HG03108 (cell line): ENCODE data around the gene CCDC73.
"Not testable (repeated sequence)": the region's sequence is repeated elsewhere in the genome, so short reads cannot be mapped to it uniquely, and the experiment has no call there.

ENCODE experiments used
- ATAC-seq: cut with Tn5 transposase; IDR thresholded peaks from one replicate; pipeline ENCODE4 v1.9.1; 2021; ENCODE audit warnings: moderate library complexity; ENCODE audit not compliant: unreplicated experiment

The CCDC73 gene

GRCh38 chr11:32706985-32707741 is 87.3 kb downstream of the CCDC73 start:
- peak; percentile 95 for ATAC-seq

GRCh38 chr11:32705309-32706033 is 89.0 kb downstream of the CCDC73 start:
- no peak for ATAC-seq

- no peak for ATAC-seq
Observed at GRCh38 chr11:32704775-32705174, 89.7 kb downstream of the CCDC73 start.

GRCh38 chr11:32704261-32704660 is 90.2 kb downstream of the CCDC73 start:
- ATAC-seq, result no peak

GRCh38 chr11:32701616-32702015 is 92.8 kb downstream of the CCDC73 start:
- no peak for ATAC-seq

GRCh38 chr11:32698579-32698978 is 95.9 kb downstream of the CCDC73 start:
- no peak for ATAC-seq

GRCh38 chr11:32671051-32671450 is 123.4 kb downstream of the CCDC73 start:
- ATAC-seq, result no peak

GRCh38 chr11:32659672-32660071 is 134.8 kb downstream of the CCDC73 start:
- ATAC-seq, result no peak

GRCh38 chr11:32658639-32659406 is 135.6 kb downstream of the CCDC73 start:
- no peak for ATAC-seq

GRCh38 chr11:32643526-32643925 is 150.9 kb downstream of the CCDC73 start:
- no peak for ATAC-seq

- ATAC-seq, result no peak
Observed at GRCh38 chr11:32641361-32641760, 153.1 kb downstream of the CCDC73 start.

- ATAC-seq, result no peak
Observed at GRCh38 chr11:32635819-32636218, 158.6 kb downstream of the CCDC73 start.

- no peak for ATAC-seq
Observed at GRCh38 chr11:32630844-32631243, 163.6 kb downstream of the CCDC73 start.

- ATAC-seq, result no peak
Observed at GRCh38 chr11:32616903-32617302, 177.6 kb downstream of the CCDC73 start.

- ATAC-seq, result no peak
Observed at GRCh38 chr11:32615422-32615821, 179.0 kb downstream of the CCDC73 start.

GRCh38 chr11:32613500-32614151 is 180.8 kb downstream of the CCDC73 start:
- no peak for ATAC-seq

- no peak for ATAC-seq
Observed at GRCh38 chr11:32610797-32611352, 183.6 kb downstream of the CCDC73 start.

- not testable (repeated sequence) for ATAC-seq
Observed at GRCh38 chr11:32608826-32609225, 185.6 kb downstream of the CCDC73 start.

GRCh38 chr11:32606220-32606619 is 188.2 kb downstream of the CCDC73 start:
- no peak for ATAC-seq

- no peak for ATAC-seq
Observed at GRCh38 chr11:32602657-32603415, 191.6 kb downstream of the CCDC73 start.
